Measurements from ENCODE around the gene PKMYT1. TPM values are rescaled to one million over a fixed set of nuclear protein-coding genes. Genes with fewer than 3 reads are reported as not detected.

PKMYT1 gene
- total RNA-seq, 2 experiments from 2014 or later: 104 to 195 TPM

- Histone ChIP-seq H3K27ac (ENCODE audit: low read depth, low read length, poor library complexity, severe bottlenecking) (no peak overlapping the region), H3K9me2 (ENCODE audit: insufficient read depth, low read length) (no peaks in the 10 kb centered on the region), H3K4me1 (ENCODE audit: insufficient read depth, low read length, poor library complexity, severe bottlenecking) (peaks cover 33% of the 10 kb centered on the region), H4K20me1 (ENCODE audit: insufficient read depth, low read length) (no peaks in the 10 kb centered on the region), H3K36me3 (ENCODE audit: insufficient read depth, low read length) (no peaks in the 10 kb centered on the region), H3K4me2 (ENCODE audit: low read length) (no peak overlapping the region), H3K9me3 (ENCODE audit: low read length) (no peaks in the 10 kb centered on the region), H3K79me2 (ENCODE audit: insufficient read depth, low read depth, low read length) (no peaks in the 10 kb centered on the region), H3K4me3 (ENCODE audit: low read depth, low read length, poor library complexity, severe bottlenecking) (no peak overlapping the region), H2AFZ (ENCODE audit: low read length) (no peak overlapping the region)
- BruUV-seq (replicated peaks): no TSS peak
- DNase-seq (ENCODE audit: low spot score): no peak
- ChIA-PET CTCF (ENCODE audit: unreplicated experiment) (no interaction called here), POLR2A (no interaction called here)
- intact Hi-C loops (cut with micrococcal nuclease; ENCODE audit: unreplicated experiment): no loop called here
- TF ChIP-seq CTCF (conservative IDR thresholded peaks at IDR 0.05; ENCODE audit: low read length) (no peak), EZH2phosphoT487 (IDR thresholded peaks at IDR 0.05; ENCODE audit: borderline replicate concordance, low read depth, low read length) (no peak)
These were observed 29.9 kb downstream of the PKMYT1 start for GRCh38 chr16:2950353-2950724.

GRCh38 chr16:2949705-2950352 is 30.4 kb downstream of the PKMYT1 start:
- no peaks in the 10 kb centered on the region for H3K9me2 ChIP-seq (ENCODE audit: insufficient read depth, low read length)
- no peaks in the 10 kb centered on the region for H3K9me3 ChIP-seq (ENCODE audit: low read length)
- H4K20me1 ChIP-seq (ENCODE audit: insufficient read depth, low read length): no peaks in the 10 kb centered on the region
- BruUV-seq (replicated peaks): no TSS peak
- ChIA-PET CTCF (ENCODE audit: unreplicated experiment) (no interaction called here), POLR2A (no interaction called here)
- TF ChIP-seq CTCF (conservative IDR thresholded peaks at IDR 0.05; ENCODE audit: low read length): no peak
- no peak for TF ChIP-seq EZH2phosphoT487 (IDR thresholded peaks at IDR 0.05; ENCODE audit: borderline replicate concordance, low read depth, low read length)
- no peak overlapping the region for H3K4me2 ChIP-seq (ENCODE audit: low read length)
- DNase-seq (ENCODE audit: low spot score): no peak
- H2AFZ ChIP-seq (ENCODE audit: low read length): no peak overlapping the region
- no peaks in the 10 kb centered on the region for H3K79me2 ChIP-seq (ENCODE audit: insufficient read depth, low read depth, low read length)
- H3K36me3 ChIP-seq (ENCODE audit: insufficient read depth, low read length): no peaks in the 10 kb centered on the region
- H3K27ac ChIP-seq (ENCODE audit: low read depth, low read length, poor library complexity, severe bottlenecking): no peak overlapping the region
- no peak overlapping the region for H3K4me3 ChIP-seq (ENCODE audit: low read depth, low read length, poor library complexity, severe bottlenecking)
- peaks cover 28% of the 10 kb centered on the region for H3K4me1 ChIP-seq (ENCODE audit: insufficient read depth, low read length, poor library complexity, severe bottlenecking)
- intact Hi-C loops (cut with micrococcal nuclease; ENCODE audit: unreplicated experiment): no loop called here

GRCh38 chr16:2948807-2949704 is 31.2 kb downstream of the PKMYT1 start:
- TF ChIP-seq CTCF (conservative IDR thresholded peaks at IDR 0.05; ENCODE audit: low read length) (no peak), EZH2phosphoT487 (IDR thresholded peaks at IDR 0.05; ENCODE audit: borderline replicate concordance, low read depth, low read length) (no peak)
- Histone ChIP-seq H3K4me1 (ENCODE audit: insufficient read depth, low read length, poor library complexity, severe bottlenecking) (peaks cover 20% of the 10 kb centered on the region), H3K9me2 (ENCODE audit: insufficient read depth, low read length) (no peaks in the 10 kb centered on the region), H3K79me2 (ENCODE audit: insufficient read depth, low read depth, low read length) (no peaks in the 10 kb centered on the region), H3K9me3 (ENCODE audit: low read length) (no peaks in the 10 kb centered on the region), H3K4me3 (ENCODE audit: low read depth, low read length, poor library complexity, severe bottlenecking) (no peak overlapping the region), H3K36me3 (ENCODE audit: insufficient read depth, low read length) (no peaks in the 10 kb centered on the region), H3K27ac (ENCODE audit: low read depth, low read length, poor library complexity, severe bottlenecking) (no peak overlapping the region), H3K4me2 (ENCODE audit: low read length) (no peak overlapping the region), H4K20me1 (ENCODE audit: insufficient read depth, low read length) (no peaks in the 10 kb centered on the region), H2AFZ (ENCODE audit: low read length) (no peak overlapping the region)
- intact Hi-C loops (cut with micrococcal nuclease; ENCODE audit: unreplicated experiment): no loop called here
- CTCF ChIA-PET (ENCODE audit: unreplicated experiment): no interaction called here
- POLR2A ChIA-PET: no interaction called here
- no peak for DNase-seq (ENCODE audit: low spot score)
- BruUV-seq (replicated peaks): no TSS peak
